GM23248 (cell line): ENCODE data around the gene EFHC1. TPM values are rescaled to one million over a fixed set of nuclear protein-coding genes. Genes with fewer than 3 reads are reported as not detected.
A peak's percentile ranks its signal among the peaks of the same experiment; 100 is the strongest.

Experiments used
- DNase-seq: peaks from one replicate; pipeline ENCODE4 v3.0.0-alpha.2; 2015
- H2AFZ ChIP-seq: fragments of 200-600 bp; sonication (generic); 2 replicates; pipeline ENCODE4 v1.6.1; 2016; ENCODE audit warnings: antibody characterized with exemption
- H3F3A ChIP-seq: fragments of 200-600 bp; sonication (generic); 2 replicates; pipeline ENCODE4 v1.6.1; 2016; ENCODE audit warnings: mild to moderate bottlenecking, antibody characterized with exemption, mixed run types; ENCODE audit not compliant: insufficient read depth
- H3K27ac ChIP-seq: fragments of 200-600 bp; sonication (generic); 2 replicates; pipeline ENCODE4 v1.5.1; 2016; ENCODE audit warnings: mild to moderate bottlenecking
- H3K27me3 ChIP-seq: fragments of 200-600 bp; sonication (generic); replicated peaks from 2 replicates; pipeline ENCODE4 v1.6.1; 2016; ENCODE audit warnings: mild to moderate bottlenecking; ENCODE audit not compliant: insufficient read depth
- H3K36me3 ChIP-seq: fragments of 200-600 bp; sonication (generic); 2 replicates; pipeline ENCODE4 v1.6.1; 2016; ENCODE audit warnings: low read depth, mild to moderate bottlenecking
- H3K4me1 ChIP-seq: fragments of 200-600 bp; sonication (generic); 2 replicates; pipeline ENCODE4 v1.6.1; 2016; ENCODE audit warnings: mild to moderate bottlenecking; ENCODE audit not compliant: insufficient read depth
- H3K4me2 ChIP-seq: fragments of 200-600 bp; sonication (generic); one replicate; pipeline ENCODE4 v1.6.1; 2016; ENCODE audit warnings: mild to moderate bottlenecking; ENCODE audit not compliant: unreplicated experiment
- H3K4me3 ChIP-seq: fragments of 200-600 bp; sonication (generic); 2 replicates; pipeline ENCODE4 v1.5.1; 2016; ENCODE audit warnings: mild to moderate bottlenecking
- H3K79me2 ChIP-seq: fragments of 200-600 bp; sonication (generic); 2 replicates; pipeline ENCODE4 v1.6.1; 2016; ENCODE audit warnings: mild to moderate bottlenecking; ENCODE audit not compliant: insufficient read depth
- H3K9ac ChIP-seq: fragments of 200-600 bp; sonication (generic); 2 replicates; pipeline ENCODE4 v1.6.1; 2016; ENCODE audit warnings: mild to moderate bottlenecking
- H3K9me2 ChIP-seq: fragments of 200-600 bp; sonication (generic); 2 replicates; pipeline ENCODE4 v1.6.1; 2016; ENCODE audit warnings: mixed run types, mild to moderate bottlenecking, moderate library complexity; ENCODE audit not compliant: insufficient read depth
- H3K9me3 ChIP-seq: fragments of 200-600 bp; sonication (generic); one replicate; pipeline ENCODE4 v1.6.1; 2017; ENCODE audit warnings: low read depth
- H4K20me1 ChIP-seq: fragments of 200-600 bp; sonication (generic); 2 replicates; pipeline ENCODE4 v1.6.0; 2016; ENCODE audit not compliant: insufficient read depth
- EZH2 ChIP-seq: fragments of 200-600 bp; sonication (generic); IDR thresholded peaks from 2 replicates; pipeline ENCODE4 v1.6.1; 2018; ENCODE audit warnings: antibody characterized with exemption, mild to moderate bottlenecking; ENCODE audit not compliant: insufficient read depth, poor library complexity, severe bottlenecking
- EZH2phosphoT487 ChIP-seq: fragments of 200-600 bp; sonication (generic); IDR thresholded peaks from 2 replicates; pipeline ENCODE4 v1.6.1; 2018; ENCODE audit warnings: antibody characterized with exemption, moderate library complexity, mild to moderate bottlenecking, low read depth; ENCODE audit not compliant: insufficient read depth
- WGBS, 2 experiments: methylation state at CpG; one replicate each; pipeline ENCODE4 v1.1.6; 2015 to 2017; ENCODE audit warnings: low lambda C conversion rate in 2 of 2, low coverage in 1 of 2; ENCODE audit errors: missing lambda C conversion rate in 2 of 2; 5-methylcytosine and 5-hydroxymethylcytosine counted together
- in situ Hi-C: fragments of 300-500 bp; cut with MboI; formaldehyde crosslinking; loops from 2 replicates; pipeline ENCODE4 v1.15.0; 2020
- polyA plus RNA-seq: library from polyadenylated mRNA; unstranded; fragments of >200 nt; fragmentation: Nextera tagmentation; extraction: Ambion mirVana; gene quantifications from 2 replicates; pipeline ENCODE4 v1.2.1, GENCODE V29; 2016
- total RNA-seq: library from RNA; depleted of rRNA; stranded (reverse); fragments of >200 nt; shearing (Covaris generic); gene quantifications from 2 replicates; pipeline ENCODE4 v1.2.3, GENCODE V29; 2014

EFHC1 gene
- total and polyA plus RNA-seq, 2 experiments from 2014 or later, result 29.7 to 36.1 TPM

- WGBS, 2 experiments, result 40 to 59% methylated on average over 1 of the region's 1 CpG
- peak; percentile 56 for DNase-seq
These were observed 123.1 kb downstream of the EFHC1 start for GRCh38 chr6:52543262-52543661.

GRCh38 chr6:52543729-52544601, 123.8 kb downstream of the EFHC1 start:
- Histone ChIP-seq H4K20me1 (no peaks in the 10 kb centered on the region), H3K36me3 (peaks cover 2% of the 10 kb centered on the region; the same call in 1 of the 2 replicates), H3K79me2 (peaks cover 91% of the 10 kb centered on the region), H3K27ac (peak overlapping the region; percentile 87), H3K4me3 (peak overlapping the region; percentile 40), H3F3A (peaks cover 86% of the 10 kb centered on the region), H3K9ac (peak overlapping the region; percentile 57), H2AFZ (no peak overlapping the region), H3K27me3 (no peaks in the 10 kb centered on the region), H3K4me1 (peaks cover 100% of the 10 kb centered on the region), H3K9me3 (no peaks in the 10 kb centered on the region), H3K9me2 (no peaks in the 10 kb centered on the region), H3K4me2 (peak overlapping the region; percentile 58)
- no peak for TF ChIP-seq EZH2
- no peak for TF ChIP-seq EZH2phosphoT487
- peak; percentile 72 for DNase-seq
- WGBS, 2 experiments, result 16 to 17% methylated on average over 10 of the region's 10 CpGs
- in situ Hi-C loops, result no loop called here

More at GRCh38 chr6:52543262-52543661, 123.1 kb downstream of the EFHC1 start:
- H3K4me1 ChIP-seq, result peaks cover 100% of the 10 kb centered on the region
- no peaks in the 10 kb centered on the region for H3K9me2 ChIP-seq
- H3K4me2 ChIP-seq, result peak overlapping the region; percentile 58
- H3K4me3 ChIP-seq, result peak overlapping the region; percentile 40
- no peaks in the 10 kb centered on the region for H4K20me1 ChIP-seq
- in situ Hi-C loops, result no loop called here
- peaks cover 90% of the 10 kb centered on the region for H3F3A ChIP-seq
- H3K79me2 ChIP-seq, result peaks cover 86% of the 10 kb centered on the region
- H3K27ac ChIP-seq, result peak overlapping the region; percentile 87
- H3K36me3 ChIP-seq, result no peaks in the 10 kb centered on the region; the same call in 1 of the 2 replicates
- peak overlapping the region; percentile 57 for H3K9ac ChIP-seq
- no peaks in the 10 kb centered on the region for H3K27me3 ChIP-seq
- H3K9me3 ChIP-seq, result no peaks in the 10 kb centered on the region
- TF ChIP-seq EZH2phosphoT487 (no peak), EZH2 (no peak)
- H2AFZ ChIP-seq, result no peak overlapping the region

- Histone ChIP-seq H3K9me2 (no peaks in the 10 kb centered on the region), H2AFZ (no peak overlapping the region), H3K9me3 (no peaks in the 10 kb centered on the region), H3K9ac (peak overlapping the region; percentile 57), H3K27ac (peak overlapping the region; percentile 87), H3K4me2 (peak overlapping the region; percentile 58), H3K27me3 (no peaks in the 10 kb centered on the region), H4K20me1 (no peaks in the 10 kb centered on the region), H3K4me1 (peaks cover 96% of the 10 kb centered on the region), H3K36me3 (peaks cover 7% of the 10 kb centered on the region; the same call in 1 of the 2 replicates), H3F3A (peaks cover 85% of the 10 kb centered on the region), H3K4me3 (peak overlapping the region; percentile 40), H3K79me2 (peaks cover 99% of the 10 kb centered on the region)
- no peak for TF ChIP-seq EZH2
- TF ChIP-seq EZH2phosphoT487, result no peak
- no peak for DNase-seq
- in situ Hi-C loops, result no loop called here
- WGBS, 2 experiments, result 41 to 42% methylated on average over 9 of the region's 9 CpGs
These were observed 124.7 kb downstream of the EFHC1 start for GRCh38 chr6:52544602-52545405.

- H3K27me3 ChIP-seq, result no peaks in the 10 kb centered on the region
- no peak overlapping the region for H3K4me3 ChIP-seq
- H2AFZ ChIP-seq, result no peak overlapping the region
- in situ Hi-C loops, result no loop called here
- peak overlapping the region; percentile 58 for H3K4me2 ChIP-seq
- no peaks in the 10 kb centered on the region for H4K20me1 ChIP-seq
- H3K79me2 ChIP-seq, result peaks cover 100% of the 10 kb centered on the region
- TF ChIP-seq EZH2 (no peak), EZH2phosphoT487 (no peak)
- peak overlapping the region; percentile 57; the same call in 1 of the 2 replicates for H3K9ac ChIP-seq
- H3K4me1 ChIP-seq, result peaks cover 96% of the 10 kb centered on the region
- no peaks in the 10 kb centered on the region for H3K9me2 ChIP-seq
- H3K27ac ChIP-seq, result peak overlapping the region; percentile 87
- 65 to 72% methylated on average over 6 of the region's 6 CpGs for WGBS, 2 experiments
- peaks cover 83% of the 10 kb centered on the region for H3F3A ChIP-seq
- H3K9me3 ChIP-seq, result no peaks in the 10 kb centered on the region
- DNase-seq, result no peak
- H3K36me3 ChIP-seq, result peaks cover 9% of the 10 kb centered on the region; the same call in 1 of the 2 replicates
These were observed 125.4 kb downstream of the EFHC1 start for GRCh38 chr6:52545406-52546119.
